ENCODE data around the gene SRA1. TPM values are rescaled to one million over a fixed set of nuclear protein-coding genes. Genes with fewer than 3 reads are reported as not detected.

The SRA1 gene
- total RNA-seq, 1 donor from 2014 or later: 37.5 TPM

- no peaks in the 10 kb centered on the region for H3K9me3 Mint-ChIP-seq
- H3K4me1 Mint-ChIP-seq: peaks cover 23% of the 10 kb centered on the region
- peaks cover 16% of the 10 kb centered on the region for H3K36me3 Mint-ChIP-seq
- H3K27me3 Mint-ChIP-seq (ENCODE audit: low read depth): no peaks in the 10 kb centered on the region
- DNase-seq (ENCODE audit: low spot score in 2 of 2, unreplicated experiment in 2 of 2): no peak
- no peak for TF ChIP-seq CTCF (IDR thresholded peaks at IDR 0.05; ENCODE audit: unreplicated experiment)
- peak overlapping the region; percentile 9 for H3K4me3 Mint-ChIP-seq
- no peak overlapping the region for H3K27ac Mint-ChIP-seq
Observed at GRCh38 chr5:140566665-140567064, 9.4 kb upstream of the SRA1 start.

GRCh38 chr5:140565780-140566095, 8.5 kb upstream of the SRA1 start:
- H3K27ac Mint-ChIP-seq: no peak overlapping the region
- no peak for TF ChIP-seq CTCF (IDR thresholded peaks at IDR 0.05; ENCODE audit: unreplicated experiment)
- peak overlapping the region; percentile 90 for H3K4me3 Mint-ChIP-seq
- peaks cover 16% of the 10 kb centered on the region for H3K36me3 Mint-ChIP-seq
- no peaks in the 10 kb centered on the region for H3K9me3 Mint-ChIP-seq
- DNase-seq (ENCODE audit: low spot score in 2 of 2, unreplicated experiment in 2 of 2): no peak
- no peaks in the 10 kb centered on the region for H3K27me3 Mint-ChIP-seq (ENCODE audit: low read depth)
- H3K4me1 Mint-ChIP-seq: peaks cover 23% of the 10 kb centered on the region

DNA sequence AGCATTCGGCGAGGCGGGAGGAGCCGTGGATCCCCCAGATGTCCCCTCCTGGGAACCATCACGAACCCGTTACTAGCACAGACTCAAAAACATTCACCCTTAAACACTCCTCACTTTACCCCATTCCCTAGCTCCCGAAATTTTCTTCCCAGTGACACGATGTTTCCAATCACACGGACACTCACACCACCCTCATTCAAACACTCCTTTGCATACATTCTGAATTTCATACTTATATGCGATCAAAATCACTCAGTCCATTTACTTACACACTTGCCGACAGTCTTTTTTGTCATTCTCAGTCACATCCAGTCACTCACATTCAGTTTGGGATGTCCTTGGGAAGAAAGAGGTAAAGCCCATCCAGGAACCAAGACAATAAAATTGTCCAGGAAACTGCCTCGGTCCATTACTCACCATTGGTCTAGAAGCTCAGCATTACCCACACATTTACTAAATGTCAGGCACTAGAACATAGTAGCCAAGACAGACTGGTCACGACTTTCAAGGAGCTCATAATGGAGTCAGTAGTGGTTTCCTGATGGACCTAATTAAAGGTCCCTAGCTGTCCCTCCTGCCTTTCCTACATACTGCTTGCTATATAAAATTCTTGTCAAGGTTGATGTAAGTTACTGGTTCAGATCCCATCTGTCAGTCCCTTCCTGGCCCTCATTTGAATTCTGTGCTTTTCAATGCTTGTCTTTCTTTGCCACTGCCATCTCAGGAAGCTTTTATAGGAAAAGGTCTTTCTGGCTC, 7.9 kb upstream of the SRA1 start:
- peak overlapping the region; percentile 97 for H3K27ac Mint-ChIP-seq

GRCh38 chr5:140564196-140565023, 7.1 kb upstream of the SRA1 start, which contains the start of the genes APBB3 and SLC35A4:
APBB3 (minus strand) TSS chr5:140564598; CDS start chr5:140564245, 353 bp downstream.
SLC35A4 (plus strand) TSS chr5:140564828; CDS start chr5:140567170, 2,342 bp downstream.
- peak within 1 kb of the TSS; percentile 90 for H3K4me3 Mint-ChIP-seq
- H3K36me3 Mint-ChIP-seq: peaks cover 16% of the 10 kb centered on the region
- peak; percentile 80 to 91 for DNase-seq (ENCODE audit: low spot score in 2 of 2, unreplicated experiment in 2 of 2)
- H3K9me3 Mint-ChIP-seq: no peaks in the 10 kb centered on the region
- H3K4me1 Mint-ChIP-seq: peaks cover 23% of the 10 kb centered on the region
- H3K27me3 Mint-ChIP-seq (ENCODE audit: low read depth): no peaks in the 10 kb centered on the region
- peak within 1 kb of the TSS; percentile 97 for H3K27ac Mint-ChIP-seq
- TF ChIP-seq CTCF (IDR thresholded peaks at IDR 0.05; ENCODE audit: unreplicated experiment): no peak

More for the DNA sequence above, 7.9 kb upstream of the SRA1 start:
- no peak for TF ChIP-seq CTCF (IDR thresholded peaks at IDR 0.05; ENCODE audit: unreplicated experiment)
- DNase-seq (ENCODE audit: low spot score in 2 of 2, unreplicated experiment in 2 of 2): no peak
- no peaks in the 10 kb centered on the region for H3K27me3 Mint-ChIP-seq (ENCODE audit: low read depth)
- peaks cover 23% of the 10 kb centered on the region for H3K4me1 Mint-ChIP-seq
- no peaks in the 10 kb centered on the region for H3K9me3 Mint-ChIP-seq
- peak overlapping the region; percentile 90 for H3K4me3 Mint-ChIP-seq
- H3K36me3 Mint-ChIP-seq: peaks cover 16% of the 10 kb centered on the region

- no peaks in the 10 kb centered on the region for H3K27me3 Mint-ChIP-seq (ENCODE audit: low read depth)
- peak overlapping the region; percentile 96 for H3K27ac Mint-ChIP-seq
- TF ChIP-seq CTCF (IDR thresholded peaks at IDR 0.05; ENCODE audit: unreplicated experiment): no peak
- H3K36me3 Mint-ChIP-seq: peaks cover 16% of the 10 kb centered on the region
- DNase-seq (ENCODE audit: low spot score in 2 of 2, unreplicated experiment in 2 of 2): no peak
- peaks cover 23% of the 10 kb centered on the region for H3K4me1 Mint-ChIP-seq
- H3K4me3 Mint-ChIP-seq: peak overlapping the region; percentile 90
- no peaks in the 10 kb centered on the region for H3K9me3 Mint-ChIP-seq
Observed at GRCh38 chr5:140563596-140563995, 6.3 kb upstream of the SRA1 start.

Measured in mesothelial cell of epicardium (in vitro differentiated cells).